ENCODE data around the gene HDAC11.

HDAC11 gene

DNA sequence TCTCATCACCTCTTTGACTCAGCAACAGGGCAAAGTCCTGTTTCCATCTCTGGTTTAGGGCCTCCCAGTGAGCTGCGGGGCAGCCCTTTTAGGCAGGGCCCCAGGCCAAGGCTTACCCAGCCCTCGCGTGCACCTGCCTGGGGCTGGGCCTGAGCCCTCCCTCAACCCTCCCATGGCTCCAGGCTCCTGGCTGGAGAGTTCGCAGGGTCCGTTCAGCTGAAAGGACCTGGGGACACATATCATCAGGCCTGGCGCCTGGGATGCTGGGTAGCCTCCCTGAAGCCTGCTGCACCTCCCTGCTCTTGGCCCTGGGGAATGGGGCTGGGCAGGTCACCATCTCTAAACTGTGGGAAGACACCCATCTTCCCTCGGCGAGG lies 29.7 kb downstream of the HDAC11 start:
- TF ChIP-seq, protein P1, sequence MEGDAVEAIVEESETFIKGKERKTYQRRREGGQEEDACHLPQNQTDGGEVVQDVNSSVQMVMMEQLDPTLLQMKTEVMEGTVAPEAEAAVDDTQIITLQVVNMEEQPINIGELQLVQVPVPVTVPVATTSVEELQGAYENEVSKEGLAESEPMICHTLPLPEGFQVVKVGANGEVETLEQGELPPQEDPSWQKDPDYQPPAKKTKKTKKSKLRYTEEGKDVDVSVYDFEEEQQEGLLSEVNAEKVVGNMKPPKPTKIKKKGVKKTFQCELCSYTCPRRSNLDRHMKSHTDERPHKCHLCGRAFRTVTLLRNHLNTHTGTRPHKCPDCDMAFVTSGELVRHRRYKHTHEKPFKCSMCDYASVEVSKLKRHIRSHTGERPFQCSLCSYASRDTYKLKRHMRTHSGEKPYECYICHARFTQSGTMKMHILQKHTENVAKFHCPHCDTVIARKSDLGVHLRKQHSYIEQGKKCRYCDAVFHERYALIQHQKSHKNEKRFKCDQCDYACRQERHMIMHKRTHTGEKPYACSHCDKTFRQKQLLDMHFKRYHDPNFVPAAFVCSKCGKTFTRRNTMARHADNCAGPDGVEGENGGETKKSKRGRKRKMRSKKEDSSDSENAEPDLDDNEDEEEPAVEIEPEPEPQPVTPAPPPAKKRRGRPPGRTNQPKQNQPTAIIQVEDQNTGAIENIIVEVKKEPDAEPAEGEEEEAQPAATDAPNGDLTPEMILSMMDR (IDR thresholded peaks at IDR 0.05; ENCODE audit: insufficient read depth, low read depth, low read length, missing control alignments) = no peak
- no peak for DNase-seq (ENCODE audit: low read depth)
- no peak overlapping the region for H3K4me3 ChIP-seq (ENCODE audit: low read length)

DNA sequence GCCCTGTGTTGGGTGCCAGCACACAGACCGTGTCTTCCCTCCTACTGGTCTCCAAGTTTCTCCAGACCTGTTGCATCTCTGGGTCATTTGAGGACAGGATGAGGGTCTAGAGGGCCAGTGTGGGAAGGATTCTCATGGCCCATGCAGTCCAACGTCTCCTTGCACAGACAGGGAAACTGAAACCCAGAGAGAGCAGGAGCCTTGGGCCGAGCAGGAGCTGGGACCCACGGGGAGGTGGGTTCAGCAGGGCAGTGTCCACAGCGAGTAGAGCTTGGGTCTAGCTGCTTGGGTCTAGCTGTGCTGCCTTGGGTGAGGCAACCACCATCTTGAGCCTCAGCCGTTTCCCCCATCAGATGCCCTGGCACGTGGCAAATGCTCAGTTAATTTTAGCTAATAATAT lies 32.3 kb downstream of the HDAC11 start:
- no peak for DNase-seq (ENCODE audit: low read depth)
- H3K4me3 ChIP-seq (ENCODE audit: low read length) = no peak overlapping the region
- TF ChIP-seq, protein P1 (IDR thresholded peaks at IDR 0.05; ENCODE audit: insufficient read depth, low read depth, low read length, missing control alignments) = no peak

DNA sequence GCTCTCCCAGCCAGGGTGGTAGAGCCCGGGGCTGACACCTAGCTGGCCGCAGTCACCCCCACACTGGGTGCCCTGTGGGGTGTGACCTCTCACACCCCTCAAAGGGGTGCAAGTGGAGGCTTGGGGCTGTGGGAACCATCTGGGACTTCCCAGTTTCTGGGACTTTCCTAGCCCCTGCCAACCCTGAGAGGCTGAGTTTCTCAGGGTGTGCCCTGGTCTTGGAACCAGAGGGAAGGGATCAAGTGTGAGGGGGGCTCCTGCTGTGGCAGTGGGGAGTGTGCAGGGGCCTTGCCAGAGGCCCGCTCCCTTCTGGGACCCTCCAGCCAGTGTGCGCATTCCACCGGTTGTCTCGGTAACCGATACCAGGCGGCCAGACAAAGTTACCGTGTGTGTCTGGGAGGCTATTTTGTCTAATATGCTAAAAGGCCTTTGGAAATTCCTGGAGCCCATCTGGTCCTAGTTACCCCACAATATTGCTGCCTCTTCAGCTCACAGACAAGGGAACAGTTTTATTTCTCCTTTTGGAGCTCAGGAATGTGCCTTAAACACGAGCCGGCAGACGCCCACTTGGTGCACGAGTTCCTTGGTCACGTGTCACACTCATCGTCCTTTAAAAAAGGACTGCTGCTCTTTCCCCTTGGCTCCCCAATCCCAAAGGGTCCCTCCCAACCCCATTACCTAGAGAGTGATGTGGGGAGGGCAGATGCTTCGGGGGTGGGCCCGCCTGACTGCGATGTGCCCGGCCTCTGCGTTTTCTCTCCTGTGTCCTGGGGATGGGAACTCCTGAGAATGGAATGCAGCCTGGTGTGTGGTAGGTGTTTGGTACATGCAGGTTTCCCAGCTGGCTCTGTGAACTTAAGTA lies 33.2 kb downstream of the HDAC11 start:
- DNase-seq (ENCODE audit: low read depth) = peak; percentile 34
- TF ChIP-seq, protein P1 (IDR thresholded peaks at IDR 0.05; ENCODE audit: insufficient read depth, low read depth, low read length, missing control alignments) = no peak
- no peak overlapping the region for H3K4me3 ChIP-seq (ENCODE audit: low read length)

DNA sequence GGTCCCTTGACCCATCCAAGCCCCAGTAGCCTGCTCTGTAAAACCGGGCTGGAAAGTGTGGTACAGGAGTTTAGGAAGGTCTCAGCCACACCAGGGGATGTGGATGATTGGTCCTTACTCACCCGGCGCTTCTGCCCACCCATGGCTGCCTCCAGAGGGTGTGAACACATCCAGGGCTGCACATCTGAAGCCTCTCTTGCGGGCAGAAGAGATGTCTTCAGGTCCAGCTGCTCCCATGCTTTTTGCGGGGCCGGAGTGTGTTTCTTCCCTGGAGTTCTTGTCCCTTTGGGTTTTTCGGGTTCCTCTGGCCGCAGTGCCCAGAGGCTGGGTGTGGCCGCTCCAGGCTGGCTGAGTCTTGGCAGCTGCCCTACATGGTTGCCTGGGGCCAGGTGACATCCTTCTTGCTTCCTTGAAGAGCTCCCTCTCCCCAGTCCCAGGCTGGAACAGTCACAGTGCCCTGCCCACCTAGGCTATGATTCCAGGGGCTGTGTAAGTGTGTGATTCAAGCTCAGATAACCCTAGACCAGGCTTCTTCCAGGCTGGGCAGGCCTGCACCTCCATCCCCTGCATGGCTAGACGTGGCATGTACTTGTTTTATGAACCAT lies 33.9 kb downstream of the HDAC11 start:
- peak; percentile 69 for DNase-seq (ENCODE audit: low read depth)
- TF ChIP-seq, protein P1 (IDR thresholded peaks at IDR 0.05; ENCODE audit: insufficient read depth, low read depth, low read length, missing control alignments) = no peak
- no peak overlapping the region for H3K4me3 ChIP-seq (ENCODE audit: low read length)

DNA sequence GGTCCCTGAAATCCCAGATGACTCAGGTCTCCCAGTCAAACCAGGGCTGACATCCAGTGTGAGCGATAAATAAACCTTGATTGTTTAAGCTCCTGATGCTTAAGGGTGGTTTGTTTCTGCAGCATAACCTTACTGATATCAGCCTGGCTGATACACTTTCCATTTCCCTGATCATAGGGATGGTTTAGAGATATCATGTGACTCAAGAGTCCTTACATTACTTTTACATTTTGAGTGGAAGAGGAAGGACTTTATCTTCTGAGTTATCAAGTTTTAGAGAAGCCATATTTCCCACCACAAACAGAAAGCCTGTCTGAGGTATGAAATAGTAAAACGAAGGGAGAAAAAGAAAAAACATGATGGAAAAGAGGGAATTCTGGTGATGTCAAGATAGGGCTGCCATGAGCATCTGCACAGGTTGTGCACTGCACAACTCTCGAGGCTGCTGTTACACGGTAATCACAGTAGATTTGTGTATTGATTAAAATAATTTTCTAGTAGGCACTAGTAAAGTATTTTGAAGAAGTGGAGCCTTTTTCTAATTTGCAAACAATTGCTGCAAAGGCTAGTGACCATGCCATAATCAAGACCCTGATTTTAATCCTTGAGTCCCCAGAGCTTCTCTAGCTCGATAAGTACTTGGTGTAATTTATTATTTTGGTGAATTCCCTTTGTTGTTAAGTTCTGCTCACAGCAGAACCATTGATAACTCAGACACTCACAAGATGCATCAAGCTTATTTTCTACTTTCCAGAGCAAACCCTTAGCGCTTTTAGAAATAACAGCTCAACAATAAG lies 34.7 kb downstream of the HDAC11 start:
- no peak for DNase-seq (ENCODE audit: low read depth)
- TF ChIP-seq, protein P1 (IDR thresholded peaks at IDR 0.05; ENCODE audit: insufficient read depth, low read depth, low read length, missing control alignments) = no peak
- H3K4me3 ChIP-seq (ENCODE audit: low read length) = no peak overlapping the region

DNA sequence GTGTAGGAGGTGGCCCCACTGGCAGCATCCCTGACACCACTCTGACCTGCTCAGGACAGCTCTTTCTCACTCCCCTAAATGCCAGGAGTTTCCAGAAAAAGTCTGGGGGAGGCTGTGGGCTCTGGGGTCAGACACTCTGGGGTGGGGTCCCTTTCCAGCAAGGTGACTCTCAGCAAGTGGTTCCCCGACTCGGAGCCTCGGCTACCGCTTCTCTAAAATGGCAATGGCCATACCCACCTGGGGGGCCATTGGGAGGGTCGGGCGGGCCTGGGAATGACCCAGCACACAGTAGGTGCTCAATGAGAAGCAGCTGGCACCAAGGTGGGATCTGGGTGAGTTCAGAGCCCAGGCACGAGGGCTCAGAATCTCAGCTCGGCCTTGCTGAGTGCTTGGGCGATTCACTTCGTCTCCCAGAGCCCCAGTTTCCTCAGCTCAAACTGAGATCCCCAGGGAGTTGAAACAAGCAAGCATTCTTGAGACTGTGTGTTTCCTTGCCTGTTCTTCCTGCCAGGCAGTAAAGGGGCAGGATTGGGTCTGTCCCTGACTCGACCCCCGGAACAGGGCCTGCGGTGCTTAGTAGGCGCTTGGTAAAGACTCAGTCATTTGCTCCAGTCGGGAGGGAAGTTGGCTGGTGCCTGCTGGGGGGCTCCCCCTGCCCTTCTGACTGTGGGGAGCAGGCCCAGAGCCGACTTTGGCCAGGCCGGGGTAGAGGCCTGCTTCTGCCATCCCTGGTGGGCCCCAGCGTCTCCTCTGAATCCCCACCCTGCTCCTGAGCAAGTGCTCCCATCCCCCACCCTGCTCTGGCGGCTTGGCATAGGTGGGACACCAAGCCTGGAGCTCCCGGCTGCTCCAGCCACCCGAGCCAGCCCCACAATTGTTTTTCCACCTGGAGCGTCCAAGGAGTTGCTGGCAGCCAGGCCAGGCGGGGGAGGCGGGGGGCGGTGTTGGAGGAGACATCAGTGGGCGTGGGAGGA lies 36.0 kb downstream of the HDAC11 start:
- DNase-seq (ENCODE audit: low read depth) = no peak
- TF ChIP-seq, protein P1 (IDR thresholded peaks at IDR 0.05; ENCODE audit: insufficient read depth, low read depth, low read length, missing control alignments) = no peak
- H3K4me3 ChIP-seq (ENCODE audit: low read length) = no peak overlapping the region

Measured in epithelial cell of esophagus (primary cell).